Germinal center (tissue), 1 donor: ENCODE data around the gene ZDHHC6.
"Not testable (repeated sequence)": the region's sequence is repeated elsewhere in the genome, so short reads cannot be mapped to it uniquely, and the experiment has no call there.

Experiments
- DNase-seq: peaks from one replicate; pipeline ENCODE4 v3.0.0; 2012; ENCODE audit warnings: mixed read lengths, low spot score

Gene ZDHHC6

GRCh38 chr10:112390125-112390703, 56.5 kb downstream of the ZDHHC6 start:
- DNase-seq = no peak

- peak; percentile 26 for DNase-seq
Measured at GRCh38 chr10:112389271-112389822, 57.4 kb downstream of the ZDHHC6 start.

GRCh38 chr10:112388548-112388947, 58.2 kb downstream of the ZDHHC6 start:
- no peak for DNase-seq

- DNase-seq = not testable (repeated sequence)
Measured at GRCh38 chr10:112388056-112388455, 58.7 kb downstream of the ZDHHC6 start.

GRCh38 chr10:112385201-112385600, 61.5 kb downstream of the ZDHHC6 start:
- DNase-seq = no peak

GRCh38 chr10:112384141-112384540, 62.6 kb downstream of the ZDHHC6 start:
- DNase-seq = no peak

GRCh38 chr10:112383325-112383724, 63.4 kb downstream of the ZDHHC6 start:
- no peak for DNase-seq

- DNase-seq = no peak
Measured at GRCh38 chr10:112382515-112383235, 64.0 kb downstream of the ZDHHC6 start.
